ENCODE results near the gene RIT2.

DNA sequence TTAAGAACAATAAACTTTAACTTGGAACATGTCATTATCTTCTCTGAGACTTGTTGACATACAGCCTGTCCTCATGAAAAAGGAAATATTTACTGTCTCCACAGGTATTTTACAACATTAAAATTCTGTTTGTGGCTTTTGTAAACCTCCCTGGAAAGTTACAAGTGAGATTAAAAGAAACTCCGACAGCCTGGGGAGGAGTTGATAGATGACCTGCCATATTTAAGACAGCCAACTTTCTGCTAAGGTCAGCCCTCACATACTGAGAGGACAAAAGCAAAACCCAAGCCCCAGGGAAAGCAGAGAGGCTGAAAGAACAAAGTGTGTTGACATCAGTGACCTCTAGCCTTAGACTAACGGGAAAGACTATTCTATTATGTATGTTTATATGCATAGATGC lies 350.2 kb downstream of the RIT2 start:
- TF ChIP-seq, protein P1, sequence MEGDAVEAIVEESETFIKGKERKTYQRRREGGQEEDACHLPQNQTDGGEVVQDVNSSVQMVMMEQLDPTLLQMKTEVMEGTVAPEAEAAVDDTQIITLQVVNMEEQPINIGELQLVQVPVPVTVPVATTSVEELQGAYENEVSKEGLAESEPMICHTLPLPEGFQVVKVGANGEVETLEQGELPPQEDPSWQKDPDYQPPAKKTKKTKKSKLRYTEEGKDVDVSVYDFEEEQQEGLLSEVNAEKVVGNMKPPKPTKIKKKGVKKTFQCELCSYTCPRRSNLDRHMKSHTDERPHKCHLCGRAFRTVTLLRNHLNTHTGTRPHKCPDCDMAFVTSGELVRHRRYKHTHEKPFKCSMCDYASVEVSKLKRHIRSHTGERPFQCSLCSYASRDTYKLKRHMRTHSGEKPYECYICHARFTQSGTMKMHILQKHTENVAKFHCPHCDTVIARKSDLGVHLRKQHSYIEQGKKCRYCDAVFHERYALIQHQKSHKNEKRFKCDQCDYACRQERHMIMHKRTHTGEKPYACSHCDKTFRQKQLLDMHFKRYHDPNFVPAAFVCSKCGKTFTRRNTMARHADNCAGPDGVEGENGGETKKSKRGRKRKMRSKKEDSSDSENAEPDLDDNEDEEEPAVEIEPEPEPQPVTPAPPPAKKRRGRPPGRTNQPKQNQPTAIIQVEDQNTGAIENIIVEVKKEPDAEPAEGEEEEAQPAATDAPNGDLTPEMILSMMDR (IDR thresholded peaks at IDR 0.05): no peak
- TF ChIP-seq POLR2A (IDR thresholded peaks at IDR 0.05): no peak

Data from Peyer's patch (tissue), 4 donors.